ENCODE data around the gene ACTL9. TPM values are rescaled to one million over a fixed set of nuclear protein-coding genes. Genes with fewer than 3 reads are reported as not detected.

The ACTL9 gene
- total and polyA plus RNA-seq, 2 donors (not counting 3 experiments of a cell fraction or from before 2014, with no cell fraction given) = not detected

GRCh38 chr19:8699908-8700307, 1.3 kb upstream of the ACTL9 start:
- TF ChIP-seq MAX (IDR thresholded peaks at IDR 0.05; ENCODE audit: insufficient read depth, insufficient read length) (no peak), JUN (IDR thresholded peaks at IDR 0.05; ENCODE audit: borderline replicate concordance, insufficient read depth, insufficient read length, low read depth) (no peak), GATA2 (IDR thresholded peaks at IDR 0.05; ENCODE audit: insufficient read depth, insufficient read length, low read depth, low read length) (no peak), POLR2A (IDR thresholded peaks at IDR 0.05; ENCODE audit: low read depth, low read length) (no peak), CTCF (IDR thresholded peaks at IDR 0.05; ENCODE audit: extremely low read depth in 1 of 2, insufficient read depth in 1 of 2, low read depth in 1 of 2, low read length in 2 of 2) (no peak), FOS (IDR thresholded peaks at IDR 0.05; ENCODE audit: borderline replicate concordance, insufficient read depth, low read length) (no peak), POLR2AphosphoS5 (IDR thresholded peaks at IDR 0.05; ENCODE audit: insufficient read depth, low read depth, low read length) (no peak), EZH2 (IDR thresholded peaks at IDR 0.05; ENCODE audit: borderline replicate concordance, low read depth, low read length, severe bottlenecking) (no peak), MYC (IDR thresholded peaks at IDR 0.05; ENCODE audit: low read depth, low read length) (no peak)
- CTCF ChIA-PET = no interaction called here
- Histone ChIP-seq H3K9me1 (replicated peaks; ENCODE audit: control insufficient read depth, extremely low read depth, insufficient read depth, low read length) (no peaks in the 10 kb centered on the region), H3K4me2 (ENCODE audit: insufficient read depth, low read length) (no peak overlapping the region), H3K4me3 (replicated peaks in 1 of 3; ENCODE audit: insufficient read depth in 1 of 3, low read depth in 1 of 3, low read length in 3 of 3) (no peak overlapping the region), H3K79me2 (ENCODE audit: control insufficient read depth, insufficient read depth, low read length) (no peaks in the 10 kb centered on the region), H3K27ac (ENCODE audit: insufficient read depth, low read depth, low read length) (no peak overlapping the region), H3K9me3 (replicated peaks; ENCODE audit: control insufficient read depth, insufficient read depth, low read length) (no peaks in the 10 kb centered on the region), H2AFZ (ENCODE audit: low read depth, low read length) (no peak overlapping the region), H3K9ac (replicated peaks; ENCODE audit: extremely low read depth, insufficient read depth, low read length) (no peak overlapping the region), H3K27me3 (ENCODE audit: control insufficient read depth in 2 of 2, insufficient read depth in 2 of 2, low read length in 2 of 2) (no peaks in the 10 kb centered on the region), H3K4me1 (ENCODE audit: control insufficient read depth, extremely low read depth, insufficient read depth, low read length) (no peaks in the 10 kb centered on the region), H3K36me3 (ENCODE audit: control insufficient read depth in 2 of 2, extremely low read depth in 1 of 2, insufficient read depth in 2 of 2, low read length in 2 of 2) (no peaks in the 10 kb centered on the region), H4K20me1 (replicated peaks; ENCODE audit: control insufficient read depth, extremely low read depth, insufficient read depth, low read length) (no peaks in the 10 kb centered on the region)
- POLR2A ChIA-PET = no interaction called here
- FAIRE-seq (no peak), DNase-seq (ENCODE audit: low read depth, low spot score) (no peak)
- dilution Hi-C loops (cut with MboI; ENCODE audit: extremely low pct_ligation_motif_present, low sequenced_read_pairs) (no loop called here), intact Hi-C loops (cut with micrococcal nuclease) (no loop called here)
- BruUV-seq (replicated peaks) = no TSS peak
